Measurements from ENCODE around the gene SLC13A3. TPM values are rescaled to one million over a fixed set of nuclear protein-coding genes. Genes with fewer than 3 reads are reported as not detected.

The SLC13A3 gene
- total RNA-seq, 1 experiment from 2014 or later: 9.1 TPM

GRCh38 chr20:46586724-46587123 is 64.5 kb downstream of the SLC13A3 start:
- no TSS peak for BruUV-seq (replicated peaks)
- TF ChIP-seq EZH2 (IDR thresholded peaks at IDR 0.05; ENCODE audit: low read depth) (no peak), CTCF (conservative IDR thresholded peaks at IDR 0.05) (no peak)
- no peaks in the 10 kb centered on the region for H4K20me1 ChIP-seq (ENCODE audit: insufficient read depth)
- CTCF ChIA-PET: no interaction called here
- H3K27ac ChIP-seq: no peak overlapping the region
- no peaks in the 10 kb centered on the region for H3K36me3 ChIP-seq (ENCODE audit: low read depth)
- no peak overlapping the region for H2AFZ ChIP-seq
- POLR2A ChIA-PET (ENCODE audit: unreplicated experiment): no interaction called here
- H3F3A ChIP-seq (ENCODE audit: insufficient read depth, low read depth): no peaks in the 10 kb centered on the region
- no peak overlapping the region for H3K4me2 ChIP-seq
- no peak for DNase-seq
- H3K9me2 ChIP-seq (ENCODE audit: insufficient read depth): no peaks in the 10 kb centered on the region
- no peaks in the 10 kb centered on the region for H3K79me2 ChIP-seq (ENCODE audit: low read depth)
- H3K9me3 ChIP-seq (ENCODE audit: insufficient read depth, low read depth): no peaks in the 10 kb centered on the region
- no peak overlapping the region for H3K4me3 ChIP-seq
- no peaks in the 10 kb centered on the region for H3K4me1 ChIP-seq (replicated peaks; ENCODE audit: insufficient read depth)
- intact Hi-C loops (cut with micrococcal nuclease; ENCODE audit: unreplicated experiment): no loop called here
- H3K27me3 ChIP-seq (ENCODE audit: insufficient read depth, low read depth): no peaks in the 10 kb centered on the region

GRCh38 chr20:46584508-46584907 is 66.8 kb downstream of the SLC13A3 start:
- H3K4me1 ChIP-seq (replicated peaks; ENCODE audit: insufficient read depth): no peaks in the 10 kb centered on the region

GRCh38 chr20:46583411-46584214 is 67.6 kb downstream of the SLC13A3 start:
- no peaks in the 10 kb centered on the region for H4K20me1 ChIP-seq (ENCODE audit: insufficient read depth)
- H3F3A ChIP-seq (ENCODE audit: insufficient read depth, low read depth): no peaks in the 10 kb centered on the region
- H3K4me1 ChIP-seq (replicated peaks; ENCODE audit: insufficient read depth): no peaks in the 10 kb centered on the region
- H3K79me2 ChIP-seq (ENCODE audit: low read depth): no peaks in the 10 kb centered on the region
- TF ChIP-seq EZH2 (IDR thresholded peaks at IDR 0.05; ENCODE audit: low read depth) (no peak), CTCF (conservative IDR thresholded peaks at IDR 0.05) (no peak)
- H3K9me3 ChIP-seq (ENCODE audit: insufficient read depth, low read depth): no peaks in the 10 kb centered on the region
- no TSS peak for BruUV-seq (replicated peaks)
- no peak overlapping the region for H2AFZ ChIP-seq
- ChIA-PET POLR2A (ENCODE audit: unreplicated experiment) (no interaction called here), CTCF (no interaction called here)
- H3K4me2 ChIP-seq: no peak overlapping the region
- no peaks in the 10 kb centered on the region for H3K36me3 ChIP-seq (ENCODE audit: low read depth)
- H3K9me2 ChIP-seq (ENCODE audit: insufficient read depth): no peaks in the 10 kb centered on the region
- DNase-seq: no peak
- H3K27me3 ChIP-seq (ENCODE audit: insufficient read depth, low read depth): 0 out of 2 replicates have a peak, but pooled peaks cover 6% of the 10 kb centered on the region
- intact Hi-C loops (cut with micrococcal nuclease; ENCODE audit: unreplicated experiment): no loop called here
- H3K27ac ChIP-seq: no peak overlapping the region
- H3K4me3 ChIP-seq: no peak overlapping the region

More at GRCh38 chr20:46584508-46584907, 66.8 kb downstream of the SLC13A3 start:
- ChIA-PET POLR2A (ENCODE audit: unreplicated experiment) (no interaction called here), CTCF (no interaction called here)
- no peaks in the 10 kb centered on the region for H4K20me1 ChIP-seq (ENCODE audit: insufficient read depth)
- no peak overlapping the region for H3K4me3 ChIP-seq
- no peaks in the 10 kb centered on the region for H3K79me2 ChIP-seq (ENCODE audit: low read depth)
- H3K27ac ChIP-seq: no peak overlapping the region
- BruUV-seq (replicated peaks): no TSS peak
- no peak for DNase-seq
- H2AFZ ChIP-seq: no peak overlapping the region
- H3K9me2 ChIP-seq (ENCODE audit: insufficient read depth): no peaks in the 10 kb centered on the region
- H3K27me3 ChIP-seq (ENCODE audit: insufficient read depth, low read depth): 0 out of 2 replicates have a peak, but pooled peaks cover 6% of the 10 kb centered on the region
- H3K36me3 ChIP-seq (ENCODE audit: low read depth): no peaks in the 10 kb centered on the region
- H3K9me3 ChIP-seq (ENCODE audit: insufficient read depth, low read depth): no peaks in the 10 kb centered on the region
- no peak overlapping the region for H3K4me2 ChIP-seq
- no peaks in the 10 kb centered on the region for H3F3A ChIP-seq (ENCODE audit: insufficient read depth, low read depth)
- intact Hi-C loops (cut with micrococcal nuclease; ENCODE audit: unreplicated experiment): no loop called here
- no peak for TF ChIP-seq CTCF (conservative IDR thresholded peaks at IDR 0.05)
- no peak for TF ChIP-seq EZH2 (IDR thresholded peaks at IDR 0.05; ENCODE audit: low read depth)

All from PC-9 (cell line).